Heart right ventricle (tissue), 16 donors: ENCODE measurements around the gene CDKAL1. TPM values are rescaled to one million over a fixed set of nuclear protein-coding genes. Genes with fewer than 3 reads are reported as not detected.

Experiments used
- ATAC-seq, 8 donors: fragments of 200-7000 bp; cut with Tn5 transposase; one replicate each; pipeline ENCODE4 v1.9.1; 2020; ENCODE audit warnings: mild to moderate bottlenecking in 8 of 8, moderate library complexity in 8 of 8, moderate number of reproducible peaks in 1 of 8
- DNase-seq, 2 donors: peaks; one replicate each; pipeline ENCODE4 v3.0.0-alpha.2; 2020
- H3K27ac ChIP-seq, 10 donors: fragments of 200-600 bp; sonication (generic) in 2 of 10; one replicate each; pipeline versions ENCODE4 v1.5.0 to v1.8.0; 2020 to 2022; ENCODE audit warnings: mild to moderate bottlenecking in 3 of 10
- H3K27me3 ChIP-seq, 7 donors: fragments of 200-600 bp; one replicate each; pipeline ENCODE4 v1.8.0; 2021 to 2022; ENCODE audit warnings: mild to moderate bottlenecking in 2 of 7
- H3K36me3 ChIP-seq, 9 donors: fragments of 200-600 bp; sonication (generic) in 1 of 9; one replicate each; pipeline versions ENCODE4 v1.5.0 to v1.8.0; 2020 to 2022; ENCODE audit warnings: mild to moderate bottlenecking in 2 of 9
- H3K4me1 ChIP-seq, 9 donors: fragments of 200-600 bp; sonication (generic) in 1 of 9; one replicate each; pipeline versions ENCODE4 v1.5.0 to v1.8.0; 2020 to 2022; ENCODE audit warnings: mild to moderate bottlenecking in 4 of 9
- H3K4me3 ChIP-seq, 10 donors: fragments of 200-600 bp; sonication (generic) in 2 of 10; one replicate each; pipeline versions ENCODE4 v1.5.0 to v1.8.0; 2020 to 2022; ENCODE audit warnings: mild to moderate bottlenecking in 7 of 10, moderate library complexity in 2 of 10
- H3K9me3 ChIP-seq, 11 donors: fragments of 200-600 bp in 10 of 11; sonication (generic) in 2 of 11; one replicate each; pipeline versions ENCODE4 v1.5.0 to v1.8.0; 2013 to 2022; ENCODE audit warnings: mild to moderate bottlenecking in 2 of 11, control low read depth in 1 of 11, moderate library complexity in 1 of 11
- WGBS, 2 donors: extraction: QIAGEN DNeasy Blood & Tissue Kit; methylation state at CpG; one replicate each; pipeline ENCODE4 v1.1.7; 2013; ENCODE audit warnings: inconsistent platforms in 1 of 2; 5-methylcytosine and 5-hydroxymethylcytosine counted together
- intact Hi-C, 10 donors: fragments of 100-400 bp; cut with DNase I; formaldehyde crosslinking; loops; one replicate each; pipeline versions ENCODE4 v1.11.1 to v1.14.2; 2022
- polyA plus RNA-seq, 2 donors: library from polyadenylated mRNA; stranded (reverse); fragments of 200-250 nt; gene quantifications; one replicate each; pipeline ENCODE4 v1.2.3, GENCODE V29; 2013
- total RNA-seq, 10 donors: library from RNA; stranded (reverse); fragmentation: NEBNext Ultra II Directional in 3 of 10; extraction: Animal tissue kit (Norgen Biotek cat#: 25700) in 3 of 10; gene quantifications; one replicate each; pipeline versions ENCODE4 v1.2.1 to v1.2.4, GENCODE V29; 2021 to 2023
- TF ChIP-seq, protein P1 (sequence below), 9 donors: fragments of 200-600 bp; sonication (generic) in 2 of 9; IDR thresholded peaks; one replicate each; pipeline versions ENCODE4 v1.5.0 to v1.8.0; 2021 to 2022; ENCODE audit warnings: antibody characterized with exemption in 9 of 9, mild to moderate bottlenecking in 5 of 9, moderate library complexity in 1 of 9
- donor health status: Arrhythmogenic right ventricular cardiomyopathy.
- donor health status: ischemic (EF 13 %, LVEDD 7.1; RV severe dilation, severe dysfunction).
- donor health status: healthy with polysubstance abuse.
- donor health status: DM: no; HTN: yes; CAD: no.
- donor health status: DM: no; HTN: no; CAD: no.
- donor health status: ischemic (EF 25% LVEDD 6.9; RV normal size, moderate dysfunction).
- donor health status: ischemic (EF 25% LVEDD 5.7; RV mildly dilated, moderate dysfunction).
- donor health status: healthy.
- donor health status: DM: yes; HTN: yes; CAD: no.
- donor health status: Ischemic cardiomyopathy.
- donor health status: ischemic (EF 35%, LVEDD 5.7; RV mildly dilated, moderate dysfunction).
- donor health status: nonischemic (EF 11% LVEDD 7.7; RV severe dilation, severe dysfunction).
- donor health status: DM: yes; HTN: yes; CAD: no.
- donor health status: PGD.
- donor health status: ischemic (EF 29% LVEDD 5.4; RV normal size, mild dysfunction).
- donor health status: nonischemic (EF 23%, LVEDD 6.1; RV moderate dilation, normal function).

The CDKAL1 gene
- total and polyA plus RNA-seq, 12 donors: 3.2 to 14.0 (median 10.6) TPM

DNA sequence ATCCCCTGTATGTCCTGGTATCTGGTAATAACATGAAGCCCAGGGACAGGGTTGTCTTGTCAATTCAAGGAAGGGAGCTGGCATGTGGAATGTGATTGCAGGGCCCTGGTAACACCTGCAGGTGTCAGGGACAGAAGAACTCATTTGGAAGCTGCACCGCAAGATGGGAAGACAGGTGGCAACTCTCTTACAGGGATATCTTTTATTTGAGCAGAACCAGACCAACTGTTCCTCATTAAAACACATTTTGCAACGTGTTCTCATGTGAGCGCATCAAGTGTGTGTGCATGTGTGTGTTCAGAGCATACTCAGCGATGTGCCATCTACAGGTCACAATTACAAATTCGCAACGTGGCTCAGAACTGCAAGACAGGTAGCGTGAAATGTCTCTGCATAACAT lies 688.4 kb downstream of the CDKAL1 start:
- ATAC-seq (no peak), DNase-seq (no peak)
- Histone ChIP-seq H3K27ac (no peak overlapping the region), H3K9me3 (peaks cover 0 to 12% (median 0%) of the 10 kb centered on the region in 11 donors), H3K4me3 (no peak overlapping the region), H3K4me1 (no peaks in the 10 kb centered on the region), H3K27me3 (no peaks in the 10 kb centered on the region), H3K36me3 (no peaks in the 10 kb centered on the region)
- TF ChIP-seq, protein P1, sequence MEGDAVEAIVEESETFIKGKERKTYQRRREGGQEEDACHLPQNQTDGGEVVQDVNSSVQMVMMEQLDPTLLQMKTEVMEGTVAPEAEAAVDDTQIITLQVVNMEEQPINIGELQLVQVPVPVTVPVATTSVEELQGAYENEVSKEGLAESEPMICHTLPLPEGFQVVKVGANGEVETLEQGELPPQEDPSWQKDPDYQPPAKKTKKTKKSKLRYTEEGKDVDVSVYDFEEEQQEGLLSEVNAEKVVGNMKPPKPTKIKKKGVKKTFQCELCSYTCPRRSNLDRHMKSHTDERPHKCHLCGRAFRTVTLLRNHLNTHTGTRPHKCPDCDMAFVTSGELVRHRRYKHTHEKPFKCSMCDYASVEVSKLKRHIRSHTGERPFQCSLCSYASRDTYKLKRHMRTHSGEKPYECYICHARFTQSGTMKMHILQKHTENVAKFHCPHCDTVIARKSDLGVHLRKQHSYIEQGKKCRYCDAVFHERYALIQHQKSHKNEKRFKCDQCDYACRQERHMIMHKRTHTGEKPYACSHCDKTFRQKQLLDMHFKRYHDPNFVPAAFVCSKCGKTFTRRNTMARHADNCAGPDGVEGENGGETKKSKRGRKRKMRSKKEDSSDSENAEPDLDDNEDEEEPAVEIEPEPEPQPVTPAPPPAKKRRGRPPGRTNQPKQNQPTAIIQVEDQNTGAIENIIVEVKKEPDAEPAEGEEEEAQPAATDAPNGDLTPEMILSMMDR (IDR thresholded peaks at IDR 0.05): no peak
- WGBS, 2 donors: 83 to 95% methylated on average over 7 of the region's 7 CpGs
- intact Hi-C loops: no loop called here

DNA sequence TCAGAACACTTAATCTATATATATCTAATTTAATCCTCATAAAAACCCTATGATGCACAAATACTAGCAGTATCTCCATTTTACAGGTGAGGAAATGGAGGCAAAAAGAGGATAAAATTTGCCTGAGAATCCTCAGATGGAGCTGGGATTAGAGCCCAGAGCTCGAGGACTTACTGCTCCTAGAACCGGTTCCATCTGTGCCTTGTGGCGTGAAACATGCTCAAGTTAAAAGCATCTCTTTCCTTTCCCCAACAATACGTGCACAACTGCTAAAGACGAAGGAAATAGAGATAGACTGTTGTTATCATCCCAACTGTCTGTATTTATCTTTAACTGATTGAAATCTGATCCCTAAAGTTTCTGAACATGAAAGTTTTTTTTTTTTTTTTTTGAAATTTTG lies 691.7 kb downstream of the CDKAL1 start:
- Histone ChIP-seq H3K36me3 (peaks cover 0 to 7% (median under 1%) of the 10 kb centered on the region in 9 donors), H3K4me3 (no peak overlapping the region), H3K9me3 (no peaks in the 10 kb centered on the region), H3K27ac (no peak overlapping the region), H3K4me1 (no peaks in the 10 kb centered on the region), H3K27me3 (no peaks in the 10 kb centered on the region)
- ATAC-seq: no peak
- no peak for DNase-seq
- TF ChIP-seq, protein P1 (IDR thresholded peaks at IDR 0.05): no peak
- intact Hi-C loops: no loop called here
- WGBS, 2 donors: 94 to 97% methylated on average over 5 of the region's 5 CpGs

DNA sequence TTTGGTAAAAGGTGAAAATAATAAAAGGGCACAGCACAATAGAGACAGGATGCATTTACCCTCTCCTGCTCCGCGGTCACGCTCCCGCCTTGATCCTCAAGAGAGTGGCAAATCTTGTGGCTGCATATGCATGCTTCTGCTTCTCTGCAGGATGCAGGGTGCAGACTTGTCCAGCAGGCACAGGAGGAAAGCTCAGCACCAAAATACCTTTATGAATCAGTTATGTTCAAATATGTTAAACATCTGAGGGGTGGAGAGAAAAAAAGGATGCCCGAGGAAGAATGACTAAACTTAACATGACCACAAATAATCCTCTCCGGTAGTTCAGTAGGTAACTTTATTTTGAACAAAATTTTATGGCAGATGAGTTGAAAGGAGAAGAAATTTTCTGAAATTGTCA lies 693.2 kb downstream of the CDKAL1 start:
- Histone ChIP-seq H3K36me3 (peaks cover 0 to 21% (median 4%) of the 10 kb centered on the region in 9 donors), H3K4me1 (no peaks in the 10 kb centered on the region), H3K27ac (no peak overlapping the region), H3K4me3 (no peak overlapping the region), H3K27me3 (no peaks in the 10 kb centered on the region), H3K9me3 (no peaks in the 10 kb centered on the region)
- no peak for ATAC-seq
- TF ChIP-seq, protein P1 (IDR thresholded peaks at IDR 0.05): no peak
- WGBS, 2 donors: 97 to 98% methylated on average over 6 of the region's 6 CpGs
- intact Hi-C loops: no loop called here
- no peak for DNase-seq

DNA sequence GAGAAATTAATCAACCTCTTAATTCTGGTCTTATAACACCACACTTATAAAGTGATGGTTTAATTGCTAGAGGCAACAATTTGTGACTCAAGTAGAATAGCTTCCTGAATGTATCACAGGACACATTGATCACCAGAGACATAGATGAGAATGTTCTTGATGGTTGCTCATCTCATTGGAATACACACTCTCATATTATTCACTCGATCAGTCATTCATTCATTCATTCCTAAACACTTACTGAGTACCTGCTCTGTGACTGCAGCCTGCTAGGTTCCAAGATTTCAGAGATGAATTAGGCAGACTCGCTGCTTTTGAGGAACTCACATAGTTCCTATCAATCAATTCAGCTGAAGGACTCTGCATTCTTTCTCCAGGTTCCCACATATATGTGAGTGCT lies 694.2 kb downstream of the CDKAL1 start:
- Histone ChIP-seq H3K9me3 (no peaks in the 10 kb centered on the region), H3K27me3 (no peaks in the 10 kb centered on the region), H3K36me3 (peaks cover 0 to 31% (median 4%) of the 10 kb centered on the region in 9 donors), H3K4me1 (no peaks in the 10 kb centered on the region), H3K27ac (no peak overlapping the region), H3K4me3 (no peak overlapping the region)
- intact Hi-C loops: no loop called here
- WGBS, 2 donors: 91 to 98% methylated on average over 2 of the region's 2 CpGs
- TF ChIP-seq, protein P1 (IDR thresholded peaks at IDR 0.05): no peak
- DNase-seq (no peak), ATAC-seq (no peak)
